Measurements from ENCODE around the gene CRACR2B.

CRACR2B gene

GRCh38 chr11:827897-828192, at the start of gene CRACR2B:
CRACR2B (plus strand) TSS chr11:827919; CDS start chr11:828608, 689 bp downstream.
- DNase-seq, result no peak

- no peak for DNase-seq
Observed at GRCh38 chr11:778976-779954, 48.5 kb upstream of the CRACR2B start.

- DNase-seq, result no peak
Observed at GRCh38 chr11:779955-780532, 47.7 kb upstream of the CRACR2B start.

DNA sequence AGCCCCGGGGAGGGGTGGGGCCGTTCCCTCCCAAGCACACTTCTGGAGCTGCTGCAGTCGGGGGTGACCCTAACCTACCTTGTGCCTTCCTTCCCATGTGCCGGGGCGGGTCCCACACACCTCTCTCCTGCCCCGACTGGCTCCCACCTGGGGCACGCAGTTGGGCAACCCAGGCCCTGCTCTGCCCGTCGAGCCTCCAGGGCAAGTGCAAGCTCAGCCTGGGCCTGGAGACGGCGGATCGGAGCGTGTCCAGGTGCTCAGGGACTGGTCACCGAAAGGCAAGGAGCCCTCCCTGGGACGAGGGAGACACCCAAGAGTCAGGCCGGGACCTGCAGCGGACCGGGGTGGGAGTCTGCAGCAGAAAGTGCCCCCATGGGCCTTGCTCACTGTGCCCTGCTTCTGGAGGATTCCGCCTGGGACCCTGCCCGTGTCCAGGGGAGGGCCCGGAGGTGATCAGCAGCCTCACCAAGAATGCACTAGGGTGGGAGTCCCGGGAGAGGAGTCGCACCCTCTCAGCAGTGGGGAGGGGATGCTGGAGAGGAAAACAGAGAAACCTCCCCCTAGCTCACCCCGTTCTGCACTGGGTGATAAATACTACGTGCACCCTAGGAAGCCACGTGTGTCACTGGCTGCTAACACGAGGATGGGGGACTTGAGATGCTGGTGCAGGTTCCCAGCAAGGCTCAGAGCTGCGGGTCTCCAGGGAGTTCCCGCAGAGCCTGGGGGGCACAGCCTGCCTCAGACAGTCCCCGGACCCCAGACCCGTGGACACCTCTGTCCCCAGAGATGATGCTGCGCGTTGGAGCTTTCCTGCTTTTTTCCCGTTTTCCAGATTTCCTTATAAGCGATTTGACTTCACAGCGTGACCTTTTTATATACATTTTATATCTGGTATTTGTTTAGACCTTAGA, 45.2 kb upstream of the CRACR2B start:
- DNase-seq, result no peak

DNA sequence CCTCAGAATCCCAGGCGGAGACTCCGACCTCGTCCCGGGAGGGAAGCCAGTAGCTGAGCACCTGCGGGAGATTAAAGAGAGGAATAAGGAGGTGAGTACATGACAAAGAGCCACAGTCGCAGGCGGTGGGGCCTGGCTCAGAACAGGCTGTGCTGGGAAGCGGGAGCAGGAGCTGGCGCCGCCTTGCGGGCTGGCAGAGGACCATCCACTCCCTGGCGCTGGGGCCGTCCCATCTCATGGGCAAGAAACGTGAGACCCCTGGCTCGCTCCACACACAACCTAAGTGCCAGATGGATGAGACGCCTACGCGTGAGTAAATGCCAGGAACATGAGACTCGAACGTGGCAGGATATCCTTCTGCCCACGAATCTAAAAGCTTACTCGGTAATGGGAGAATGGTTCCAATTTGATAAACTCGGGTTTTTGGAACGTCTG, 44.1 kb upstream of the CRACR2B start:
- DNase-seq, result peak in 41 of 51 donors; percentile 23 to 86 (median 67)

DNA sequence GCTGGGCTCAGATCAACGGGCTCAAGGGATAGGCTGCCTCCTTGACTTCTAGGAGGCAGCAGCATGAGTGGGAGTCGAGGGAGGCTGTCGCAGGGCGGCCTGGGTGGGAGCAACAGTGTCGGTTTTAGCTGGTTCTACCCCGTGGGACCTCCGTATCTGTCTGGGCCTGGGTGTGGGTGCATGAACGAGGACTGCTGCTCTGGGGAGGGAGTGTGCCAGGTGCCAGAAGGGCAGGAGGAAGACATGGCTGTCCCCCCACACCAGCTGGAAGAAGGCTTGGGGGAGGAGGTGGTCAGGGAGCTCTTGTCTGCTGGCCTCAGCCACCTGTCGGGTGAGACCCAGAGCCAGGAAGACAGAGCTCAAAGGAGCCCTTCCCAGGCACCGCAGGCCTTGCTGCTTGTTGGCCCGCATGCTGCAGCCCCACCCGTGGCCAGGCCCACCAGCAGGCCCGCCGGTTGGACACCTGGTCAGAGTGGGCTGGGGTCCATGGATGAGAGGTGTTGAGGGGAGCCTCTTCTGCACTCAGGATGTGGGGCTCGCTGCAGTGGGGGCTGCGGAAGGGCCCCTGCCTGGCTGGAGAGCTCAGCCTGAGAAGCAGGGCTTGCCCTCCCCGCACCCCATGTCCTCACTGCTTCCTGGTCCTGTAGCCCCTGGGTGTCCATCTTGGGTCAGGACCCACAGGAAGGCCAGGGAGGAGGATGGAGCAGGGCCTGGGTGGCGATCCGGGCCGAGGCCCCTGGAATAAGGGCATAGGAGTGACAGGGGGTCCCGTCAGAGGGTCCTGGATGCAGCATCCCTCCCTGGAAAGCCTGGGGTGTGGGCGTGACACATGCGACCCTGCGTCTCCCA, 41.3 kb upstream of the CRACR2B start:
- DNase-seq, result no peak

- DNase-seq, result no peak
Observed at GRCh38 chr11:787084-787675, 40.5 kb upstream of the CRACR2B start.

GRCh38 chr11:788009-788640, 39.6 kb upstream of the CRACR2B start:
- no peak for DNase-seq

DNA sequence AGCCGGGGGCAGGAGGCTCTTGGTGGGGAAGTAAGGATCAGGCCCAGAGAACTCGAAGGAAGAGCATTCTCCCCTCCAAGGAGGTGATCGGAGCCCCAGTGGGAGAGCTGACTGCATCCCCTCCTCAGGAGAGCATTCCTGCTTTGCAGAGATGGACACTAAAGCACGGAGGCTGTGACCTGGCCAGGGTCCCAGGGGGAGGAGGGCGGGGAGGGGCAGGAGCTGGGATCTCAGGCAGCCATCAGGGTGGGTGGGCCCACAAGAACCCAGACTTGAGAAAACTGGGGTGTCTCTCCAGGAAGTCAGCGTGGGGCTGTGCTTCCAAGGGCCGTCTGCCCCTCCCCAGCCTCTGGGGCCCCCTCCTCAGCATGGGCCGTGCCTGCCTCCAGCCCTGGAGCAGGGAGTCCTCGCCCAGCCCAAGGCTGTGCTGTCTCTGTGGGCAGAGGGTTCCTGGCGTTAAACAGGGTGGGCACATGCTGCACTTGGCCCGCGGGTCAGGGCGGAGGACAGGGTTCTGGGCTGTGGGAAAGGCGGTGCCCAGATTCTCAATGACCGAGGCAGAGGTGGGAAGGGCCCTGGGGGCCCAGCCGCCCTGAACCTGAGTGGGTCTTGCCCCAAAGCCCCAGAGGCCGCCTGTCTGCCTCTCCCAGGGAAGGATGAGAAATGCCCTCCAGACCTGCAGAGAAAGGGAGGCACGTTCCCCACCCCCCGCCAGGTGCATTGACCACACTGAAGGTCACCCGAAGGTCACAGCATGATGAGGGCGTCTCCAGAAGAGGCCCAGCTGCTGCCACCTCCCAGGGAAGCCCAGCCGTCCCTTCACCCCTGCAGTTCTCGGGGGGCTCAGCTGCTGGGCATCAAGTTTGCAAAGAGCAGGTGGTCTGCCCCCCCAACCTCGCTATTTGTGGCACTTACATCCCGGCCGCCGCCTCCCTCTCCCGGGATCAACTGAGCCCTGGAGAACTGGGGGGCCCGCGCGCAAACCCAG, 38.5 kb upstream of the CRACR2B start:
- DNase-seq, result no peak

- DNase-seq, result peak in 41 of 51 donors; percentile 25 to 82 (median 54)
Observed at GRCh38 chr11:789943-790342, 37.8 kb upstream of the CRACR2B start, which contains the start of gene CEND1. CEND1 (minus strand) TSS chr11:790090; CDS start chr11:788576, 1,514 bp downstream.

- DNase-seq, result no peak
Observed at GRCh38 chr11:790721-791564, 36.8 kb upstream of the CRACR2B start.

GRCh38 chr11:791658-792534, 35.8 kb upstream of the CRACR2B start:
- no peak for DNase-seq

- DNase-seq, result no peak
Observed at GRCh38 chr11:792535-792821, 35.2 kb upstream of the CRACR2B start.

- DNase-seq, result no peak
Observed at GRCh38 chr11:792873-793272, 34.8 kb upstream of the CRACR2B start.

DNA sequence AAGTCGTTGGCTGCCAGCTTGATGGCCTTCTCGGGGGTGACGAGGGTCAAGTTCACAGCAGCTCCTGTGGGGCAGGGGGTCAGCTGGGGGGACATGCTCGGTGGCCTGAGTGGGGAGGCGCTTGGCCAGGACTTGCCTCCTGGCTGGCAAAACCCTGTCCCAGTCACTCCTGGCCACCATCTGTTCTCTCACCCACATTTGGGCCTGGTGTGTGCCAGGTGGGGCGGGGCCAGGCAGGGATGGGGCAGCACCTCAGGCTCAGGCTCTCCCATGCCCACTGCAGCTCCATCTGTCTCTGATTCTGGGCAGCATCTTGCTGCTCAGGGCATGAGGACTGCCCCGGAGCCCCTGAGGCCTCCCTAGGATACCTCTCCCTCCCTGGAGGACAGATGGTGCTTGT, 34.2 kb upstream of the CRACR2B start:
- DNase-seq, result no peak

DNA sequence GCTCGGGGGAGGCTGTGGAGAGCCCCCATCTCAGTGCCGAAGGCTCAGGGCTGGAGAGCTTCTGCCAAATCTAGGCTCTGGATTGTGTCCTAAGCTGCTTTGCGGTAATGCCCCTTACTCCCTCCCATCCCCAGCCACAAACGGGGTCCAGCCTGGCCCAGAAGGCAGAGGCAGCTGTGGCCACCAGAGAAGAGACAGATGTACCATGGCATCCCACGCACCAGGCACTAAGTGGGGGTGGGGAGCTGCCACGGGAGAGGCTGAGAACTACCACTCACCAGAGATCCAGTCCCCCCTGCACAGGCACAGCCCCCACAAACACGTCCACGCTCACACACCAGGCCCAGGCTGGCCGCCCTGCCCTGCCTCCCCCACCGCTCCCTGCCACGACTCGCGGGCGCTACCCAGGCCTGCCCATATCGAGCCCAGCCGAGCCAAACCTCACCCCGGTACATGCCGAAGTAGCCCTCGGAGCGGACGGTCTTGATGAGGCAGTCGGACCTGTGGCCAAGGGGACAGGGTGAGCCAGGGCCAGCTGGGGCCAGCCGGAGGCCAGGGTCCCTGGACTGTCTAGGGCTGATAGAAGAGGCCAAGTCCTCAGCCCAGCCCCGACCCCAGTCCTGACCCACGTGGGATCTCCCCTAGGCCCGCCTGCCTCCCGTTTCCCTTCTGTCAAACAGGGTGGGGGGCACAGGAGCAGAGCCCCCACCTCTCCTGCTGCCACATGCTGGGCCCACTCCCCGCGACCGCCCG, 33.5 kb upstream of the CRACR2B start:
- no peak for DNase-seq
